GM12878 (cell line): Measurements from ENCODE around the gene PI4KA. TPM values are rescaled to one million over a fixed set of nuclear protein-coding genes. Genes with fewer than 3 reads are reported as not detected.

ENCODE experiments used
- ATAC-seq: fragments of 200-7000 bp; cut with Tn5 transposase; 3 replicates; pipeline ENCODE4 v1.9.1; 2020; ENCODE audit warnings: mild to moderate bottlenecking, moderate library complexity
- BruUV-seq: library from RNA; stranded (reverse); fragments of 400-500 nt; replicated peaks from 2 replicates; lab custom pipeline; 2021; lab: Mats Ljungman, UMichigan
- CTCF ChIA-PET: fragments of 300-600 bp; sonication (Branson Sonifier 250); formaldehyde crosslinking; extraction: SDS; loops from one replicate; lab custom pipeline; 2021; ENCODE audit warnings: inconsistent platforms; lab: Yijun Ruan, JAX
- POLR2A ChIA-PET: fragments of 350-600 bp; formaldehyde crosslinking; extraction: SDS; loops from one replicate; lab custom pipeline; 2021; ENCODE audit warnings: inconsistent platforms; lab: Charles Lee
- RAD21 ChIA-PET: fragments of 300-600 bp; sonication (Branson Sonifier 250); formaldehyde crosslinking; loops from one replicate; lab custom pipeline; 2023; ENCODE audit warnings: antibody characterized with exemption; ENCODE audit not compliant: unreplicated experiment; lab: Charles Lee
- SMC1A ChIA-PET: fragments of 300-600 bp; sonication (Branson Sonifier 250); formaldehyde crosslinking; loops from one replicate; lab custom pipeline; 2023; ENCODE audit not compliant: unreplicated experiment, uncharacterized antibody; lab: Charles Lee
- DNase-seq: peaks from one replicate; pipeline ENCODE4 v3.0.0-alpha.2; 2011; ENCODE audit warnings: low read depth, low spot score
- FAIRE-seq: peaks from 3 replicates; lab custom pipeline; 2011; peaks lifted over from hg19 to GRCh38; lab: Jason Lieb, UNC
- H2AFZ ChIP-seq: 2 replicates; pipeline ENCODE4 v1.6.0; 2011; ENCODE audit warnings: low read depth, low read length, control low read depth; ENCODE audit not compliant: control insufficient read depth
- H3K27ac ChIP-seq: 2 replicates; pipeline ENCODE4 v1.5.1; 2011; ENCODE audit warnings: control low read depth; ENCODE audit not compliant: control insufficient read depth, insufficient read depth
- H3K27me3 ChIP-seq, 2 experiments: replicated peaks in 1 of 2; 2 replicates each; pipeline versions ENCODE4 v1.6.0 to v1.6.1; 2011; ENCODE audit warnings: low read length in 1 of 2; ENCODE audit not compliant: control insufficient read depth in 2 of 2, insufficient read depth in 2 of 2
- H3K36me3 ChIP-seq, 2 experiments: 2 replicates each; pipeline ENCODE4 v1.5.1; 2011; ENCODE audit warnings: low read length in 1 of 2; ENCODE audit not compliant: control insufficient read depth in 2 of 2, insufficient read depth in 2 of 2
- H3K4me1 ChIP-seq: 2 replicates; pipeline ENCODE4 v1.6.1; 2011; ENCODE audit warnings: mild to moderate bottlenecking, low read length, moderate library complexity, mixed read lengths; ENCODE audit not compliant: control insufficient read depth, insufficient read depth
- H3K4me2 ChIP-seq: 2 replicates; pipeline ENCODE4 v1.6.0; 2011; ENCODE audit warnings: control low read depth; ENCODE audit not compliant: control insufficient read depth, insufficient read depth
- H3K4me3 ChIP-seq: fragments of 200-600 bp; sonication (generic); 2 replicates; pipeline ENCODE4 v1.5.1; 2016
- H3K79me2 ChIP-seq: 2 replicates; pipeline ENCODE4 v1.6.0; 2011; ENCODE audit warnings: low read length; ENCODE audit not compliant: control insufficient read depth, insufficient read depth
- H3K9ac ChIP-seq: 2 replicates; pipeline ENCODE4 v1.8.0; 2011; ENCODE audit warnings: low read length, control low read depth, mixed read lengths; ENCODE audit not compliant: control insufficient read depth, insufficient read depth
- H3K9me3 ChIP-seq: replicated peaks from 3 replicates; pipeline ENCODE4 v1.5.1; 2011; ENCODE audit warnings: mild to moderate bottlenecking, low read length; ENCODE audit not compliant: control insufficient read depth, insufficient read depth
- H4K20me1 ChIP-seq: 2 replicates; pipeline ENCODE4 v1.6.0; 2011; ENCODE audit not compliant: control insufficient read depth, insufficient read depth
- BMI1 ChIP-seq: fragments of 450-650 bp; IDR thresholded peaks from 2 replicates; pipeline ENCODE4 v1.6.1; 2016; ENCODE audit warnings: mild to moderate bottlenecking, moderate library complexity, borderline replicate concordance
- ESRRA ChIP-seq: IDR thresholded peaks from 2 replicates; pipeline ENCODE4 v1.6.1; 2012; ENCODE audit warnings: mild to moderate bottlenecking, low read length, improper control_type of control experiment
- MTA3 ChIP-seq: IDR thresholded peaks from 2 replicates; pipeline ENCODE4 v1.6.1; 2012; ENCODE audit warnings: low read length, inconsistent platforms, borderline replicate concordance
- PML ChIP-seq: IDR thresholded peaks from 2 replicates; pipeline ENCODE4 v1.6.1; 2012; ENCODE audit warnings: low read length, inconsistent platforms
- RAD51 ChIP-seq: fragments of 450-650 bp; IDR thresholded peaks from 2 replicates; pipeline ENCODE4 v1.6.1; 2016; ENCODE audit warnings: moderate library complexity, mild to moderate bottlenecking, inconsistent platforms
- TAF1 ChIP-seq: IDR thresholded peaks from 2 replicates; pipeline ENCODE4 v1.6.1; 2011; ENCODE audit warnings: mild to moderate bottlenecking, low read depth, low read length, borderline replicate concordance
- TARDBP ChIP-seq: IDR thresholded peaks from 2 replicates; pipeline ENCODE4 v1.6.1; 2016; ENCODE audit warnings: borderline replicate concordance
- ZNF384 ChIP-seq: IDR thresholded peaks from 2 replicates; pipeline ENCODE4 v1.6.1; 2012; ENCODE audit warnings: low read depth, mild to moderate bottlenecking, low read length, improper control_type of control experiment, borderline replicate concordance
- WGBS: methylation state at CpG from one replicate; pipeline ENCODE4 v1.1.6; 2016; ENCODE audit warnings: low lambda C conversion rate; ENCODE audit not compliant: insufficient replicate concordance, insufficient coverage; ENCODE audit errors: missing lambda C conversion rate; 5-methylcytosine and 5-hydroxymethylcytosine counted together
- in situ Hi-C: fragments of 300-500 bp; cut with MboI; formaldehyde crosslinking; loops from 9 replicates; pipeline ENCODE4 v1.14.3; 2018; ENCODE audit warnings: mixed read lengths
- intact Hi-C: fragments of 100-400 bp; cut with micrococcal nuclease; formaldehyde crosslinking; loops from one replicate; pipeline ENCODE4 v1.14.2; 2022; ENCODE audit not compliant: unreplicated experiment
- polyA plus RNA-seq, 11 experiments: library from polyadenylated mRNA; depleted of rRNA in 4 of 11; unstranded in 6 of 11; stranded (reverse) in 5 of 11; fragments of >200 nt; fragmentation: Nextera tagmentation in 4 of 11; fragmentation: Illumina TruSeq in 1 of 11; extraction: Ambion mirVana in 4 of 11; extraction: Trizol in 1 of 11; gene quantifications; 1 replicate in 1 of 11; 2 replicates in 10 of 11; pipeline versions ENCODE4 v1.2.1 to v1.2.3, GENCODE V29; 2011 to 2016; ENCODE audit warnings: inconsistent platforms in 2 of 11, missing spikeins in 2 of 11, low read depth in 1 of 11
- total RNA-seq, 4 experiments: library from RNA; depleted of rRNA in 3 of 4; stranded (reverse); fragments of >200 nt in 3 of 4; fragmentation: Illumina TruSeq in 1 of 4; extraction: Trizol in 1 of 4; gene quantifications; 2 replicates each; pipeline versions ENCODE4 v1.2.1 to v1.2.3, GENCODE V29; 2013 to 2021
- TF ChIP-seq, protein P1 (sequence below): fragments of 450-650 bp; IDR thresholded peaks from 2 replicates; pipeline ENCODE4 v1.6.1; 2018; ENCODE audit warnings: borderline replicate concordance, mild to moderate bottlenecking; ENCODE audit not compliant: partially characterized antibody

Gene PI4KA
- total and polyA plus RNA-seq, 10 of the 15 experiments (the other 5 are each of a cell fraction or from before 2014, with no cell fraction given): 4.2 to 78.4 (median 42.1) TPM

DNA sequence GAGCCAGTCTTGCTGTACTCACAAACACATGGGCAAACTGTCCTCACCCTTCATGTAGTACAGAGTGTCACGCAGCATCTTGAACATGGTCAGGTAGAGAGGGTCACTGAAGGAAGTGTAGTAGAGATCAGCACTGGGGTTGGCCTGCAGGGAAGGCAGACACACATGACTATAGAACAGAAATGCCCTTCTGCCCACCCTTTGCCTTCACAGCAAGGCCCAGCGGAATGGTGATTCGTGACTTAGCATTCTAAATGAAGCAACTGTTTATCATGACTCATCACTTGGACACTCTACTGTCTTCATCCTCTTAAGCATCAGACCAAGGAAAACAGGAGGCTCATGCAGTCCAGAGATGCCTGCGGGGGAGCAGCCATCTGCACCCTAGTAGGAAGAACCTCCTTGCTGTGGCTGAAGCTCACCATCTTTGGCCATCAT lies 51.3 kb downstream of the PI4KA start:
- Histone ChIP-seq H3K9me3 (no peaks in the 10 kb centered on the region), H3K36me3 (peaks cover 8 to 19% of the 10 kb centered on the region in 2 experiments; a peak in 3 of 4 replicates), H3K9ac (no peak overlapping the region), H3K4me2 (no peak overlapping the region), H3K27me3 (no peaks in the 10 kb centered on the region), H3K4me3 (no peak overlapping the region), H3K79me2 (no peaks in the 10 kb centered on the region), H3K27ac (no peak overlapping the region), H2AFZ (no peak overlapping the region), H3K4me1 (no peaks in the 10 kb centered on the region), H4K20me1 (no peaks in the 10 kb centered on the region)
- 99% methylated on average over 4 of the region's 4 CpGs for WGBS
- ATAC-seq (no peak), FAIRE-seq (no peak), DNase-seq (no peak)
- TF ChIP-seq BMI1 (no peak), TAF1 (no peak), ESRRA (no peak), ZNF384 (no peak), RAD51 (no peak), TARDBP (no peak), MTA3 (no peak), PML (no peak)
- TF ChIP-seq, protein P1, sequence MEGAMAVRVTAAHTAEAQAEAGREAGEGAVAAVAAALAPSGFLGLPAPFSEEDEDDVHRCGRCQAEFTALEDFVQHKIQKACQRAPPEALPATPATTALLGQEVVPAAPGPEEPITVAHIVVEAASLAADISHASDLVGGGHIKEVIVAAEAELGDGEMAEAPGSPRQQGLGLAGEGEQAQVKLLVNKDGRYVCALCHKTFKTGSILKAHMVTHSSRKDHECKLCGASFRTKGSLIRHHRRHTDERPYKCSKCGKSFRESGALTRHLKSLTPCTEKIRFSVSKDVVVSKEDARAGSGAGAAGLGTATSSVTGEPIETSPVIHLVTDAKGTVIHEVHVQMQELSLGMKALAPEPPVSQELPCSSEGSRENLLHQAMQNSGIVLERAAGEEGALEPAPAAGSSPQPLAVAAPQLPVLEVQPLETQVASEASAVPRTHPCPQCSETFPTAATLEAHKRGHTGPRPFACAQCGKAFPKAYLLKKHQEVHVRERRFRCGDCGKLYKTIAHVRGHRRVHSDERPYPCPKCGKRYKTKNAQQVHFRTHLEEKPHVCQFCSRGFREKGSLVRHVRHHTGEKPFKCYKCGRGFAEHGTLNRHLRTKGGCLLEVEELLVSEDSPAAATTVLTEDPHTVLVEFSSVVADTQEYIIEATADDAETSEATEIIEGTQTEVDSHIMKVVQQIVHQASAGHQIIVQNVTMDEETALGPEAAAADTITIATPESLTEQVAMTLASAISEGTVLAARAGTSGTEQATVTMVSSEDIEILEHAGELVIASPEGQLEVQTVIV: no peak
- RAD21 ChIA-PET: no interaction called here
- SMC1A ChIA-PET: no interaction called here
- no TSS peak for BruUV-seq
- CTCF ChIA-PET: no interaction called here
- in situ Hi-C loops (no loop called here), intact Hi-C loops (no loop called here)
- POLR2A ChIA-PET: no interaction called here
